Uterus (tissue), 2 donors: ENCODE measurements around the gene AIFM3.

Experiments used
- POLR2A ChIP-seq, 2 donors: fragments of 450-650 bp; IDR thresholded peaks; one replicate each; pipeline ENCODE4 v1.6.1; 2016; ENCODE audit warnings: antibody characterized with exemption in 2 of 2, mild to moderate bottlenecking in 1 of 2, moderate library complexity in 1 of 2
- TF ChIP-seq, protein P1 (sequence below), 4 experiments: fragments of 200-600 bp in 2 of 4; fragments of 450-650 bp in 2 of 4; sonication (generic) in 2 of 4; IDR thresholded peaks; one replicate each; pipeline ENCODE4 v1.5.1; 2016 to 2019; ENCODE audit warnings: antibody characterized with exemption in 4 of 4, mild to moderate bottlenecking in 2 of 4, moderate library complexity in 1 of 4

DNA sequence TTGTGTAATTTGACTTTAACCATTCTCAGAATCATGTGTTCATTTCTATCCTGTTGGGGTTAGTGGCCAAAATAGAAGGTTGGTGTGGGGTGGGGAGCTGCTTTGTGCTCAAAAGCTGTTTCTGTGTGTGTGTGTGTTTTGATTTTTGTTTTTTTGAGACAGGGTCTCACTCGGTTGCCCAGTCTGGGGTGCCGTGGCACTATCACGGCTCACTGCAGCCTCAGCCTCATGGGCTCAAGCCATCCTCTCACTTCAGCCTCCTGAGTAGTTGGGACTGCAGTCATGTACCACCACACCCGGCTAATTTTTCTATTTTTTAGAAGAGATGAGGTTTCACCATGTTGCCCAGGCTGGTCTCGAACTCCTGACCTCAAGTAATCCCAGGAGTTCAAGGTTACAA, 18.1 kb upstream of the AIFM3 start:
- TF ChIP-seq, protein P1, sequence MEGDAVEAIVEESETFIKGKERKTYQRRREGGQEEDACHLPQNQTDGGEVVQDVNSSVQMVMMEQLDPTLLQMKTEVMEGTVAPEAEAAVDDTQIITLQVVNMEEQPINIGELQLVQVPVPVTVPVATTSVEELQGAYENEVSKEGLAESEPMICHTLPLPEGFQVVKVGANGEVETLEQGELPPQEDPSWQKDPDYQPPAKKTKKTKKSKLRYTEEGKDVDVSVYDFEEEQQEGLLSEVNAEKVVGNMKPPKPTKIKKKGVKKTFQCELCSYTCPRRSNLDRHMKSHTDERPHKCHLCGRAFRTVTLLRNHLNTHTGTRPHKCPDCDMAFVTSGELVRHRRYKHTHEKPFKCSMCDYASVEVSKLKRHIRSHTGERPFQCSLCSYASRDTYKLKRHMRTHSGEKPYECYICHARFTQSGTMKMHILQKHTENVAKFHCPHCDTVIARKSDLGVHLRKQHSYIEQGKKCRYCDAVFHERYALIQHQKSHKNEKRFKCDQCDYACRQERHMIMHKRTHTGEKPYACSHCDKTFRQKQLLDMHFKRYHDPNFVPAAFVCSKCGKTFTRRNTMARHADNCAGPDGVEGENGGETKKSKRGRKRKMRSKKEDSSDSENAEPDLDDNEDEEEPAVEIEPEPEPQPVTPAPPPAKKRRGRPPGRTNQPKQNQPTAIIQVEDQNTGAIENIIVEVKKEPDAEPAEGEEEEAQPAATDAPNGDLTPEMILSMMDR (IDR thresholded peaks at IDR 0.05) = no peak
- TF ChIP-seq POLR2A (IDR thresholded peaks at IDR 0.05) = no peak
